ENCODE data around the gene SLC25A22. TPM values are rescaled to one million over a fixed set of nuclear protein-coding genes. Genes with fewer than 3 reads are reported as not detected.

Gene SLC25A22
- 10 to 100 TPM; 33.3 to 36.7 TPM for total RNA-seq

- peak; percentile 64 for ATAC-seq
These were observed at the start of gene SLC25A22 for GRCh38 chr11:798093-798713. TSS of gene SLC25A22 (minus strand) at chr11:798281. CDS start at chr11:795006, 3,275 bp downstream.

GRCh38 chr11:847876-848275 is 49.8 kb upstream of the SLC25A22 start:
- intact Hi-C loops (cut with micrococcal nuclease), result loop anchor here (5.0 kb wide), 1 partner anchor 204 kb away; no protein-coding TSS in a partner anchor
- no peak overlapping the region for H3K27ac Mint-ChIP-seq
- H3K36me3 Mint-ChIP-seq (ENCODE audit: low read depth), result no peaks in the 10 kb centered on the region
- peaks cover 9% of the 10 kb centered on the region for H3K27me3 Mint-ChIP-seq
- TF ChIP-seq CTCF (IDR thresholded peaks at IDR 0.05), result no peak
- peaks cover 22% of the 10 kb centered on the region for H3K4me1 Mint-ChIP-seq (ENCODE audit: low read depth)
- ChIA-PET CTCF (interaction anchor here (0.9 to 4.6 kb wide), 9 partner anchors 9 to 205 kb away, joined by 3 to 46 read pairs (median 4); no protein-coding TSS in a partner anchor), POLR2A (interaction anchor here (1.7 to 1.9 kb wide), 2 partner anchors 9 to 204 kb away, joined by 4 to 5 read pairs; no protein-coding TSS in a partner anchor)
- H3K4me3 Mint-ChIP-seq, result no peak overlapping the region
- DNase-seq, result no peak
- no peaks in the 10 kb centered on the region for H3K9me3 Mint-ChIP-seq
- ATAC-seq, result no peak

More at GRCh38 chr11:798093-798713, at the start of gene SLC25A22:
- peak; percentile 87 for DNase-seq
- no peaks in the 10 kb centered on the region for H3K27me3 Mint-ChIP-seq
- H3K9me3 Mint-ChIP-seq, result no peaks in the 10 kb centered on the region
- ChIA-PET CTCF (interaction anchor here (2.3 kb wide), 1 partner anchor 11 kb away, joined by 7 read pairs; the partner anchor contains the start of gene RPLP2), POLR2A (interaction anchor here (0.7 to 1.5 kb wide), 4 partner anchors 12 to 23 kb away, joined by 4 to 8 read pairs (median 4); partner anchors contain the start of gene RPLP2)
- peaks cover 14% of the 10 kb centered on the region for H3K4me1 Mint-ChIP-seq (ENCODE audit: low read depth)
- H3K4me3 Mint-ChIP-seq, result peak within 1 kb of the TSS; percentile 77
- intact Hi-C loops (cut with micrococcal nuclease), result no loop called here
- peaks cover 9% of the 10 kb centered on the region for H3K36me3 Mint-ChIP-seq (ENCODE audit: low read depth)
- peak; percentile 89 for TF ChIP-seq CTCF (IDR thresholded peaks at IDR 0.05)
- H3K27ac Mint-ChIP-seq, result peak within 1 kb of the TSS; percentile 80

- Mint-ChIP-seq H3K27ac (no peak overlapping the region), H3K36me3 (ENCODE audit: low read depth) (no peaks in the 10 kb centered on the region), H3K4me3 (no peak overlapping the region), H3K27me3 (peaks cover 9% of the 10 kb centered on the region), H3K9me3 (no peaks in the 10 kb centered on the region), H3K4me1 (ENCODE audit: low read depth) (peaks cover 22% of the 10 kb centered on the region)
- POLR2A ChIA-PET, result interaction anchor here (0.7 to 1.7 kb wide), 2 partner anchors 10 to 14 kb away, joined by 3 to 4 read pairs; partner anchors contain the start of gene CD151
- intact Hi-C loops (cut with micrococcal nuclease), result loop anchor here (5.0 kb wide), 1 partner anchor 206 kb away; no protein-coding TSS in a partner anchor
- TF ChIP-seq CTCF (IDR thresholded peaks at IDR 0.05), result no peak
- CTCF ChIA-PET, result interaction anchor here (0.8 to 4.6 kb wide), 5 partner anchors 9 to 206 kb away, joined by 3 to 46 read pairs (median 3); no protein-coding TSS in a partner anchor
- no peak for ATAC-seq
- DNase-seq, result no peak
These were observed 48.5 kb upstream of the SLC25A22 start for GRCh38 chr11:846496-847098.

GRCh38 chr11:845872-846495 is 47.9 kb upstream of the SLC25A22 start:
- ATAC-seq (no peak), DNase-seq (no peak)
- Mint-ChIP-seq H3K27ac (no peak overlapping the region), H3K9me3 (no peaks in the 10 kb centered on the region), H3K4me1 (ENCODE audit: low read depth) (peaks cover 27% of the 10 kb centered on the region), H3K4me3 (no peak overlapping the region), H3K27me3 (peaks cover 9% of the 10 kb centered on the region), H3K36me3 (ENCODE audit: low read depth) (peaks cover 3% of the 10 kb centered on the region)
- intact Hi-C loops (cut with micrococcal nuclease), result loop anchor here (5.0 kb wide), 1 partner anchor 206 kb away; no protein-coding TSS in a partner anchor
- TF ChIP-seq CTCF (IDR thresholded peaks at IDR 0.05), result no peak
- CTCF ChIA-PET, result interaction anchor here (0.8 to 4.6 kb wide), 3 partner anchors 11 to 207 kb away, joined by 3 to 46 read pairs (median 3); no protein-coding TSS in a partner anchor
- POLR2A ChIA-PET, result interaction anchor here (0.7 to 1.7 kb wide), 2 partner anchors 11 to 13 kb away, joined by 3 to 4 read pairs; partner anchors contain the start of gene CD151

Measured in activated CD8-positive, alpha-beta T cell treated with anti-CD3 and anti-CD28 coated beads for 36 hours (primary cell).